Brain microvascular endothelial cell (primary cell): Measurements from ENCODE around the gene KLC4.
A peak's percentile ranks its signal among the peaks of the same experiment; 100 is the strongest.

ENCODE experiments used
- DNase-seq: peaks from one replicate; pipeline ENCODE4 v3.0.0-alpha.2; 2020
- H3K27ac ChIP-seq: fragments of 250-450 bp; sonication (Bioruptor Pico); 2 replicates; pipeline ENCODE4 v1.5.1; 2020; ENCODE audit warnings: mild to moderate bottlenecking, moderate library complexity
- H3K27me3 ChIP-seq: fragments of 250-450 bp; sonication (Bioruptor Pico); replicated peaks from 2 replicates; pipeline ENCODE4 v1.5.1; 2020; ENCODE audit warnings: mild to moderate bottlenecking
- H3K36me3 ChIP-seq: fragments of 250-450 bp; sonication (Bioruptor Pico); replicated peaks from 2 replicates; pipeline ENCODE4 v1.5.1; 2020; ENCODE audit warnings: mild to moderate bottlenecking
- H3K4me3 ChIP-seq: 2 replicates; pipeline ENCODE4 v1.5.1; 2011; ENCODE audit warnings: low read depth, mild to moderate bottlenecking, control low read depth, low read length, moderate library complexity
- CTCF ChIP-seq: IDR thresholded peaks from 2 replicates; pipeline ENCODE4 v1.5.1; 2011; ENCODE audit warnings: low read depth, mild to moderate bottlenecking, moderate library complexity, low read length, control low read depth, inconsistent platforms; ENCODE audit errors: missing control alignments
- in situ Hi-C: cut with HindIII; loops from 2 replicates; pipeline ENCODE4 v1.10.0; 2017; ENCODE audit warnings: low sequenced_read_pairs, low pct_ligation_motif_present

The KLC4 gene

GRCh38 chr6:43014434-43014909, 45.0 kb upstream of the KLC4 start:
- H3K27ac ChIP-seq, result peak overlapping the region; percentile 83
- H3K4me3 ChIP-seq, result peak overlapping the region; percentile 94
- TF ChIP-seq CTCF, result no peak
- in situ Hi-C loops, result no loop called here
- peaks cover 42% of the 10 kb centered on the region for H3K36me3 ChIP-seq
- DNase-seq, result peak; percentile 36
- no peaks in the 10 kb centered on the region for H3K27me3 ChIP-seq

GRCh38 chr6:43016176-43016942, 43.1 kb upstream of the KLC4 start:
- no peaks in the 10 kb centered on the region for H3K27me3 ChIP-seq
- DNase-seq, result no peak
- in situ Hi-C loops, result no loop called here
- peaks cover 35% of the 10 kb centered on the region for H3K36me3 ChIP-seq
- no peak overlapping the region for H3K27ac ChIP-seq
- no peak overlapping the region for H3K4me3 ChIP-seq
- no peak for TF ChIP-seq CTCF

- DNase-seq, result no peak
- Histone ChIP-seq H3K4me3 (no peak overlapping the region), H3K27me3 (no peaks in the 10 kb centered on the region), H3K27ac (no peak overlapping the region), H3K36me3 (peaks cover 29% of the 10 kb centered on the region)
- in situ Hi-C loops, result no loop called here
- TF ChIP-seq CTCF, result no peak
These were observed 42.5 kb upstream of the KLC4 start for GRCh38 chr6:43016943-43017334.

- TF ChIP-seq CTCF, result no peak
- Histone ChIP-seq H3K4me3 (no peak overlapping the region), H3K27me3 (no peaks in the 10 kb centered on the region), H3K36me3 (peaks cover 27% of the 10 kb centered on the region), H3K27ac (no peak overlapping the region)
- no peak for DNase-seq
- in situ Hi-C loops, result no loop called here
These were observed 40.3 kb upstream of the KLC4 start for GRCh38 chr6:43019152-43019551.

GRCh38 chr6:43020052-43020705, 39.3 kb upstream of the KLC4 start:
- Histone ChIP-seq H3K27me3 (no peaks in the 10 kb centered on the region), H3K36me3 (peaks cover 32% of the 10 kb centered on the region), H3K27ac (no peak overlapping the region), H3K4me3 (no peak overlapping the region)
- no peak for TF ChIP-seq CTCF
- in situ Hi-C loops, result no loop called here
- DNase-seq, result no peak
